HG03103 (cell line): ENCODE data around the gene LMTK2.

Source experiments
- ATAC-seq: cut with Tn5 transposase; IDR thresholded peaks from one replicate; pipeline ENCODE4 v1.9.1; 2021; ENCODE audit warnings: low read depth; ENCODE audit not compliant: unreplicated experiment

Gene LMTK2

GRCh38 chr7:98199131-98199530, 92.5 kb downstream of the LMTK2 start:
- ATAC-seq = no peak

GRCh38 chr7:98200364-98200763, 93.7 kb downstream of the LMTK2 start:
- peak; percentile 40 for ATAC-seq

- ATAC-seq = peak; percentile 86
Measured at GRCh38 chr7:98202367-98203195, 95.9 kb downstream of the LMTK2 start.

- no peak for ATAC-seq
Measured at GRCh38 chr7:98203261-98203963, 96.8 kb downstream of the LMTK2 start.

GRCh38 chr7:98203964-98204605, 97.4 kb downstream of the LMTK2 start:
- no peak for ATAC-seq

DNA sequence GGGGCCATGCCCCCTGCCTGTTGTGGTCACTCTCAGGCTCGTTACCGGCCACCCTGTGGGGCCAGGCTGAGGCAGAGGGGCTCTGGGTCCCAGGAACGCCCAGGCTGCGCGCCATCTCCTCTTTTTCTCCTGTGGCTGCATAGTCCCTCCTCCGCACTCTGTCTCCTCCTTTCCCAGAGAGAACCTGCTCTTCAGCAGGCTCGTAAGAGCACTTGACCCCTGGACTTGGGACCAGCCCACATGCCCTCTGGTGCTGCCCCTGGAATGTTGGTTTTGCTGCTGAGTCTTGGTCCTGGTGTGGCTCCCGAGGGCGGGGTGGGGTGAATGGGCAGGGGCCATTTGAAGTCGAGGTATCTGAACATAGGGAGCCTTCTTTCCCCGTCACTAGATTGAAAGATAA, 98.0 kb downstream of the LMTK2 start:
- ATAC-seq = no peak

GRCh38 chr7:98205162-98205845, 98.6 kb downstream of the LMTK2 start:
- ATAC-seq = no peak

GRCh38 chr7:98206451-98207330, 100.0 kb downstream of the LMTK2 start:
- ATAC-seq = no peak

DNA sequence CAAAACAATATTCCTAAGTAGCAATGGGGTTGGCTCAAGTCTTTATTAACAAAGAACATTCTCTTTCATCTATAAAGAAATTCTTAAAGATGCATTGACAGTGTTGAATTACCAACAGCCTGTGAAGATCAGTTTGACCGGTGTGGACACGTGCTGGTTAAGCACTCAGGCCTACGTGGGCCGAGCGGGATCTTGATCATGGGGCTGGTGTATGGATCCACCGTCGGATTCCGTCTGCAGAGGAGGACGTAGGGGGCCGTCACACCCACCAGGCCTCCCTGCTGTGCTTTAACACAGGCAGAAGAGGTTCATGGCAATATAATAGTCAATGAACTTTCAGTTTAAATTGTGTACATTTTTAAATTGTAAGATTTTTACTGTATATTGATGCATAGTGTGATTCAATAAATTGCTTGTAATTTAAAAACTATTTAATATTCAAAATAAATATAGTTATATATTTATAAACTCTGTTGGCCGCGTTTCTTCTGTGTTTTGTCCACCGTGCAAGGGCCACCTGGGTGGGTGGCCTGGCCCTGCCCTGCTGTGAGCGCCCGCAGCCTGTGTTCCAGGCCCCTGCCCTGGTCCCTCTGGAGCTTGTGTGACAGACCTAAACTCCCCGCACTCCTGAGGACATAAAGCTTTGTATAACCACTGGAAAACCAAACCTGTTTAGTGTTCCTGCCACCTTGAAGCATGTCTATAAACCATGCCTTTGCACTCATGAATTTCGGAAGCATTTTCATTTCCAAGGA, 102.7 kb downstream of the LMTK2 start:
- no peak for ATAC-seq

DNA sequence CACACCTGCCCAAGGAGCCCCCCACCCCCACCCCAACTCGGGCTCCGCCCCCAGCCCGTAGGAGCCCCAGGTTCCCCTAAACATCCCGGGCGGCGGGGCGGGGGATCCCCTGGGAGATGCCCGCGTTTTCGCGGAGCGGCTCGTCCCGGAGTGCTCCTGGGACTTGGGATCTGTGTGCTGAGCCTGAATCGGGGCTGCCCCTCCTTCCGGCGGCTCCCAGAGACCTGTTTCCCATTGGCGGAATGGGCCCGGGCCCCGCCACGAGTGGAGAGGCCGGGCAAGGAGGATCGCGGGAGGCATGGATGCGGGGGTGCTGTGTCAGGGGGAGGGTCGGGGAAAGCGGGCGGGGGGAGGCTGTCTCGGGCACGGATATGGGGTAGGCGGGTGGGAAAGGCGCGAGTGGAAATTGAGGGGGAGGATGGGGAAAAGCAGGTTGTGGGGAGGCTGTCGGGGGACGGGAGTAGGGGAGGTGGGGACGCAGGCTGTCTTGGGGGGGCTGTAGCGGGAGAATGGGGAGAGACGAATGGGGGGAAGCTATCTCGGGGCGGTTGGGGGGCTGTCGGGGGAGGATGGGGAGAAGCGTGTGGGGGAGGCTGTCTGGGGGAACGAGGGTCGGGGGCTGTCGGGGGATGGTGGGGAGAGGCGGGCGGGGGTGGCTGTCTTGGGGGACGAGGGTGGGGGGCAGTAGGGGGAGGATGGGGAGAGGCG, 104.0 kb downstream of the LMTK2 start:
- ATAC-seq = no peak

DNA sequence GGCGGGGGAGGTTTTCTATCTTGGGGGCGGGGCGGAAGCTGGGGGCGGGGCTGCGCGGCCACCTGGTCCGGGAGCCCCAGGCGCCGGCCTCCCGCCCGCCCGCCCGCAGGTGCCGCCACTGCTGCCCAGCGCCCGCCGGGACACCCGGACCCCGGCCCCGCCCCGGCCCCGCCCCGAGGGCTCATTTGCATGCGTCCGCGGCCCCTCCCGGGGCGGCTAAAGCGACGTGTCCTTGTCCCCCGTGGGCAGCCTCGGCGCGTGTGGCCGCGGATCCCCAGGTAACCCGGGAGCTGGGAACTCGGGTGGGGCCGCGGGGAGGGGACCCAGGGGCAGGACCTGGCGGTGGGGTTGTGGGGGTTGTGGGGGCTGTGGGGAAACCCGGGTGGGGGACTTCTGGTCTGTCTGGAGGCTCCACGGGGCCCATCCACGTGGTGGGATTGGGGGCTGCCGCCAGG, 104.6 kb downstream of the LMTK2 start, which contains the start of gene BHLHA15:
TSS of gene BHLHA15 (plus strand) at position 219 of the 455 bp plus-strand sequence. CDS start 871 bp downstream, outside the sequence.
- no peak for ATAC-seq

DNA sequence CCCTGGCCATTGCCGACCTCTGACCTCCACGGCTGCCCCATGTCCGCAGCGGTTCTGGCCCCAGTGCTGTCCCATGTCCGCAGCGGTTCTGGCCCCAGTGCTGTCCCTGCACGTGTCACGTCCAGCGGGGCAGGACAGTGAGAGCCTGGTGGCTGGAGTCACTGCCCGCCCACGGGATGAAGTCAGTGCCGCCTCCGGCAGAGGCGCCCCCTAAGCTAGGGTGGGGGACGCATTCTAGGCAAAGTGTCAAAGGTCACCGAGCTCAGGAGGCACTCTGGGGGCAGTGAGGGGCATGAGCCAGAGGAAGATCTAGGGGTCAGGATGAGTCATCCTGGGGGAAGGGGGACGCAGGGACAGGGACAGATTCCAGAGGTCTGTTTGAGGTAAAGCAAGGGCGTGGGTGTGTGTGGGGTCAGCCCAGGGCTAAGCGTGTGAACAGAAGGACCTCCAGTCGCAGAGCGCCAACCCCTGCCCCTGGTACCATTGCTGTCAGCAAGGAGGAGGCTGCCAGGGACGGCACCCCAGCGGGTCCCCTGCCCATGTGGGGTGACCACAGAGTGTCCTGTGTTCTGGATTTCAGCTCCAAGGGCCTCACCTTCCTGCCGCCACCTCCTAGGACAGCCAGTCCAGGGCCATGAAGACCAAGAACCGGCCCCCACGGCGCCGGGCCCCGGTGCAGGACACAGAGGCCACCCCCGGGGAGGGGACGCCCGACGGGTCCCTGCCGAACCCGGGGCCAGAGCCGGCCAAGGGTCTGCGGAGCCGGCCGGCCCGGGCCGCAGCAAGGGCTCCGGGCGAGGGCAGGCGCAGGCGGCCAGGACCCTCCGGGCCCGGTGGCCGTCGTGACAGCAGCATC, 105.2 kb downstream of the LMTK2 start:
- no peak for ATAC-seq

- no peak for ATAC-seq
Measured at GRCh38 chr7:98212532-98213041, 105.9 kb downstream of the LMTK2 start.

- no peak for ATAC-seq
Measured at GRCh38 chr7:98213296-98213887, 106.7 kb downstream of the LMTK2 start.

- no peak for ATAC-seq
Measured at GRCh38 chr7:98213888-98214810, 107.5 kb downstream of the LMTK2 start.

DNA sequence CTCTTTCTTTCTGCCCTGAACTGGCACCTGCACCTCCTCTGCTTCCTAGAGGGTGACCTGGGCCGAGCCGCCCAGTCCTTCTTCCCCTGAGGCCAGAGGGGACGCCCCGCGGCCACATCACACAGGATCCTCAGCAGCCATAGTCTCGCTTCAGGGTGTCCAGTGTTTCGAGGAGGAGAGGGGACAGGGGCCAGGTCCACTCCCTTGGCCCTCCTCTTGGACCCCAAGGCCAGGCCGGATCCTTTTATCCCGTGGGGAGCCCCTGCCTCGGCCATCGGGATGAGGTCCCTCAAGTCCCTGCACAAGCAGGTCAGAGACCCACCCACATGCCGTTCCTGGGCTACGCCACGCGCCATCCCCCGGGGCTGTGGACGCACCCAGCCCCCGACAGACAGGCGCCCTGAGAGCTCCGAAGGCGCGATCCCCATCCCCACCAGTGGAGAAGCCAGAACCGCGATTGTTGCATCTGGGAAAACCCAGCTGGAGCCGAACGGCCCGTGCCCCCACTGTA, 108.2 kb downstream of the LMTK2 start:
- no peak for ATAC-seq
